ENCODE results near the gene MX2.

The MX2 gene

DNA sequence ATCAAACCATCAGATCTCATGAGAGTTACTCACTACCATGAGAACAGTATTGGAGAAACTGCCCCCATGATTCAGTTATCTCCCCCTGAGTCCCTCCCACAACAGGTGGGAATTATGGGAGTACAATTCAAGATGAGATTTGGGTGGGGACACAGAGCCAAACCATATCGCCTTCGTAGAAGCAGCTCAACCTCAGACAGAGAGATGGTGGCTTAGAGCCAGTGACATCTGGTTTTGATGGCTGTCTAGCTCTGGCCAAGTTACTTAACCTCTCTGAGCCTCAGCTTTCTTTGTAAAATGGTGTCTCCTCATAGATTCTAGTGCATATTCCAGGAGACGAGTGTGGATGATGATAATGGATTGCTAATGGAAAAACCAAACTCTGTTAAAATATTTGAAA lies 91.4 kb downstream of the MX2 start:
- Histone ChIP-seq H3K4me3 (ENCODE audit: low read length) (no peak overlapping the region), H3K4me2 (ENCODE audit: low read length) (no peak overlapping the region), H3K27me3 (ENCODE audit: control insufficient read depth, insufficient read depth, low read length) (peaks cover 4% of the 10 kb centered on the region), H3K4me1 (ENCODE audit: control insufficient read depth, insufficient read depth, low read length) (no peaks in the 10 kb centered on the region), H3K9ac (ENCODE audit: low read depth, low read length) (no peak overlapping the region), H3K36me3 (ENCODE audit: insufficient read depth, low read length) (no peaks in the 10 kb centered on the region), H3K9me3 (replicated peaks; ENCODE audit: low read length) (no peaks in the 10 kb centered on the region)

GRCh38 chr21:41453761-41454160 lies 91.9 kb downstream of the MX2 start:
- Histone ChIP-seq H3K4me3 (ENCODE audit: low read length) (no peak overlapping the region), H3K27me3 (ENCODE audit: control insufficient read depth, insufficient read depth, low read length) (peaks cover 4% of the 10 kb centered on the region), H3K4me2 (ENCODE audit: low read length) (no peak overlapping the region), H3K9ac (ENCODE audit: low read depth, low read length) (no peak overlapping the region), H3K9me3 (replicated peaks; ENCODE audit: low read length) (no peaks in the 10 kb centered on the region), H3K4me1 (ENCODE audit: control insufficient read depth, insufficient read depth, low read length) (no peaks in the 10 kb centered on the region), H3K36me3 (ENCODE audit: insufficient read depth, low read length) (no peaks in the 10 kb centered on the region)

- H3K9me3 ChIP-seq (replicated peaks; ENCODE audit: low read length): no peaks in the 10 kb centered on the region
- H3K9ac ChIP-seq (ENCODE audit: low read depth, low read length): no peak overlapping the region
- no peaks in the 10 kb centered on the region for H3K4me1 ChIP-seq (ENCODE audit: control insufficient read depth, insufficient read depth, low read length)
- H3K4me3 ChIP-seq (ENCODE audit: low read length): no peak overlapping the region
- no peaks in the 10 kb centered on the region for H3K27me3 ChIP-seq (ENCODE audit: control insufficient read depth, insufficient read depth, low read length)
- H3K4me2 ChIP-seq (ENCODE audit: low read length): no peak overlapping the region
- H3K36me3 ChIP-seq (ENCODE audit: insufficient read depth, low read length): no peaks in the 10 kb centered on the region
Measured at GRCh38 chr21:41458121-41458520, 96.3 kb downstream of the MX2 start.

- no peaks in the 10 kb centered on the region for H3K4me1 ChIP-seq (ENCODE audit: control insufficient read depth, insufficient read depth, low read length)
- no peaks in the 10 kb centered on the region for H3K36me3 ChIP-seq (ENCODE audit: insufficient read depth, low read length)
- no peaks in the 10 kb centered on the region for H3K27me3 ChIP-seq (ENCODE audit: control insufficient read depth, insufficient read depth, low read length)
- no peaks in the 10 kb centered on the region for H3K9me3 ChIP-seq (replicated peaks; ENCODE audit: low read length)
- no peak overlapping the region for H3K4me2 ChIP-seq (ENCODE audit: low read length)
- no peak overlapping the region for H3K4me3 ChIP-seq (ENCODE audit: low read length)
- no peak overlapping the region for H3K9ac ChIP-seq (ENCODE audit: low read depth, low read length)
Measured at GRCh38 chr21:41458559-41458958, 96.7 kb downstream of the MX2 start.

Data from skeletal muscle satellite cell (primary cell).